Omental fat pad (tissue), 4 donors: ENCODE measurements around the gene S100A4. TPM values are rescaled to one million over a fixed set of nuclear protein-coding genes. Genes with fewer than 3 reads are reported as not detected.

Experiments used
- ATAC-seq: fragments of 150-250 bp; one replicate; pipeline ENCODE4 v1.9.1; 2016; ENCODE audit warnings: mild to moderate bottlenecking, moderate library complexity; ENCODE audit not compliant: low FRiP score
- DNase-seq: peaks from one replicate; pipeline ENCODE4 v3.0.0-alpha.2; 2019; ENCODE audit warnings: low spot score
- total RNA-seq, 4 donors: library from RNA; depleted of rRNA; stranded (reverse); fragments of >200 nt; gene quantifications; one replicate each; pipeline ENCODE4 v1.1.0, GENCODE V29; 2016
- TF ChIP-seq, protein P1 (sequence below), 3 donors: fragments of 450-650 bp; IDR thresholded peaks; one replicate each; pipeline ENCODE4 v1.5.1; 2016 to 2017; ENCODE audit warnings: antibody characterized with exemption in 3 of 3, mild to moderate bottlenecking in 3 of 3, moderate library complexity in 2 of 3

Gene S100A4
- total RNA-seq, 4 donors from 2014 or later, result 323 to 723 (median 337) TPM

DNA sequence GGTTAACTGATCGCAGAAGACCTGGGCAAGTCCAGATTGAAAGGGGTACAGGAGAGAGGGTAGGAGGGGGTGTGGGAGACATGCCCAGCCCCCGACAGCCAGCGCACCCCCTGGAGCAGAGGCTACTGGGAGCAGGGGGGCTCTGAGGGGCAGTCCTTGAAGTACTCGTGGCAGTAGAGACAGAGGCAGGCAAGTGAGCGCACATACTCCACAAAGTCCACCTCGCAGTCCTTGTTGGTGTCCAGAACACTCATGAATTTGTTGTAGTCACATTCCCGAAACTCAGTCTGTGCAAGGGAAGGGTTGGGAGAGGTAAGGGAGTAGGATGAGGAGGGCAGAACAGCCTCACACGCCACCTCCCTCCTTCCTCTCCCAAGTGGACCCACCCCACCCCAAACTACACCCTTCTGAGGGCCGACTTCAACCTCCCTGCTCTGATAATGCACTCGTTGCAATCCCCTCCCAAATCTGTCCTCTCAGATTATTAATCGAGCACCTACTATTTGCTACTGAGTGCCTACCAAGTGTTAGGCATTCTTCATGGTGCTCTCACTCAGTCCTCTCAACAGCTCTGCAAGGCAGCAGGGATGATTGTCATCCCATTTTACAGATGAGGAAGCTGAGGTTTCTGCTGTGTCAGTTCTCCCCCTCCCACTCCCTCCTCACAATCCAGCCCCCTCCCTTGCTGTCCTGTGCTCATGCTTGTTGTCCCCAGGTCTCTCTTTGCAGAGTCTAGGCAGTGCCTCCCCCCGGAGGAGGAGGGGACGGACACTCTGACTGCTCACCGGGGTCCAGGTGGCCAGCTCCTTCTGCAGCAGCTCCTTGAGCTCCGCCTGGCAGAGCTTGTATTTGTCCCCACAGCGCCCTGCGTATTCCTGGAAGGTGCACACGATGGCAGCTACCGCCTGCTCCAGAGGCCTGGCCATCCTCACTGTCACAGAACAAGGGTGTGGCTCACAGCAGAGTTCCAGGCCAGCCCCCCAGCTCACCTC is 2.2 kb upstream of the S100A4 start:
- ATAC-seq, result no peak
- TF ChIP-seq, protein P1, sequence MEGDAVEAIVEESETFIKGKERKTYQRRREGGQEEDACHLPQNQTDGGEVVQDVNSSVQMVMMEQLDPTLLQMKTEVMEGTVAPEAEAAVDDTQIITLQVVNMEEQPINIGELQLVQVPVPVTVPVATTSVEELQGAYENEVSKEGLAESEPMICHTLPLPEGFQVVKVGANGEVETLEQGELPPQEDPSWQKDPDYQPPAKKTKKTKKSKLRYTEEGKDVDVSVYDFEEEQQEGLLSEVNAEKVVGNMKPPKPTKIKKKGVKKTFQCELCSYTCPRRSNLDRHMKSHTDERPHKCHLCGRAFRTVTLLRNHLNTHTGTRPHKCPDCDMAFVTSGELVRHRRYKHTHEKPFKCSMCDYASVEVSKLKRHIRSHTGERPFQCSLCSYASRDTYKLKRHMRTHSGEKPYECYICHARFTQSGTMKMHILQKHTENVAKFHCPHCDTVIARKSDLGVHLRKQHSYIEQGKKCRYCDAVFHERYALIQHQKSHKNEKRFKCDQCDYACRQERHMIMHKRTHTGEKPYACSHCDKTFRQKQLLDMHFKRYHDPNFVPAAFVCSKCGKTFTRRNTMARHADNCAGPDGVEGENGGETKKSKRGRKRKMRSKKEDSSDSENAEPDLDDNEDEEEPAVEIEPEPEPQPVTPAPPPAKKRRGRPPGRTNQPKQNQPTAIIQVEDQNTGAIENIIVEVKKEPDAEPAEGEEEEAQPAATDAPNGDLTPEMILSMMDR (IDR thresholded peaks at IDR 0.05), result no peak
- no peak for DNase-seq

DNA sequence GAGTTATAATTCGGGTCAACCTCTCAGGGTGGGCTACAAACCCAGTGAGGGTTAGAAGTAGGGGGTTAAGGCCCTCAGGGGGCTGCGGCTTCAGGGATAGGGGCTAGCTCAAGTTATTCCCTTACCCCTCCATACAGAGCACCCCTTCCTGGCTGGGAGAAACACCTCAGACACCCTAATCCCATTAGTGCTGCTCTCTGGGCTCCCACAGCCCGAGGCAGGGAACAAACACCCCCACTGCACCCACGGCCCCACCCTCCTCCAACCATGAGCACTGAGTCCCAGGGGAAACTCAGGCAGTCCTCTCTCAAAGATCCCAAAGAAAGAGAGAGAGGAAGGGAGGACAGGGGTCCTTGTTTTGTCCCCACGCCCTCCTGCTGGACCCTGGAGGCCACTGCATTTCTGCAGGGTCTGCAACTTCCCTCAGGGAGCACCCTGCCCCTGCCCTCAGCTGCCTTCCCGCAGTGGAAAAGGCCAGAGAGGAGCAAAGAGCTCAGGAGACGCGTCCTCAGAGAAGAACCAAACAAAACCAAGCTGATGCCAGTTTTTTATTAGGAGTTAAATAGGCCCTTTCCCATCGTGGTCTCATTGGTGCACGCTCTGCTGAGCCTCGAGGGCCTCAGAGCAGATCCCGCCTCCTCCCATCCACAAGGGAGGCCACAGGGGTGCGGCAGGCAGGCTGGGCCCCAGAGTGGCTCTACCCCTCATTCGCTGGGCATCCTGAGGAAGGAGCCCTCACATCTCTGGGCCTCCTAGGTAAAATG is 1.4 kb upstream of the S100A4 start:
- TF ChIP-seq, protein P1 (IDR thresholded peaks at IDR 0.05), result no peak
- ATAC-seq (no peak), DNase-seq (no peak)

DNA sequence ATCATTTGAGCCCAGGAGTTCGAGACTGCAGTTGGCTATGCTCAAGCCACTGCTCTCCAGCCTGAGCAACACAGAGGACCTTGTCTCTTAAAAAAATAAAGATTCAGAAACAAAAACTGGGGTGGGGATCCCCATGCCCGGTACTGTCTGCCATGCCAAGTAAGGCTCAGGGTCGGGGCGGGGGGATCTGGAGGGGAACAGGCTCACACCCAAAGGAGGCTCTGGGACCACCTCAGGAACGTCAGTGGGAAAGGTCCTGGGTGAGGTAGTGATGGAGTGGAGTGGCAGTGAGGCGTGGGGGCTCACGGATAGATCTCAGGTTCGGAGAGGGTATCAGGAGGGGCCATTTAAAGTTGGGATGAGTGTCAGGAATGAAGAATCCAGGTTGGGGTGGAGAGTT is 765 bp upstream of the S100A4 start:
- no peak for DNase-seq
- TF ChIP-seq, protein P1 (IDR thresholded peaks at IDR 0.05), result no peak
- no peak for ATAC-seq

DNA sequence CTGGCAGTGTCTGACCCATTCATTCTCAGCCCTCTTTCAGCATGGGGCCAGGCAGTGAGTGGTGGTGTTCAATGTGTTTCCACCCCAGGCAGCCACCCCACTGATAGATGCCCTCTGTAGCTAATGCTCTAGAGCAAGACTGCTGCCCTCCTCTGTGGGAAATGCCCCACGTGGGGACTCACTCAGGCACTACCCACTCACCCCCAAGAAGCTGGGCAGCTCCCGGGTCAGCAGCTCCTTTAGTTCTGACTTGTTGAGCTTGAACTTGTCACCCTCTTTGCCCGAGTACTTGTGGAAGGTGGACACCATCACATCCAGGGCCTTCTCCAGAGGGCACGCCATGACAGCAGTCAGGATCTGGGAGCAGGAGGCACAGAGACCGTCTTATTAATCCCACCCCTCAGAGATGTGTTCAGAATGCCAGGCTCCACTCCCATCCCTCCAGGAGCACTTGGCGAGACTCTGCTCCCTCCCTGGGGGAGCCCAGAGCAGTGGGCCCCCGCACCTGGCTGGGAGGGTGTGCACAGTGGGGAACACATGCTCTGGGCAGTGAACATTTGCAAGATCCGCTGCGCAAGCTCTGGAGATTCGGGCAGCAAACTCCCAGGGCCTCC is 1.0 kb downstream of the S100A4 start:
- TF ChIP-seq, protein P1 (IDR thresholded peaks at IDR 0.05), result no peak
- DNase-seq, result no peak
- ATAC-seq, result peak; percentile 1

DNA sequence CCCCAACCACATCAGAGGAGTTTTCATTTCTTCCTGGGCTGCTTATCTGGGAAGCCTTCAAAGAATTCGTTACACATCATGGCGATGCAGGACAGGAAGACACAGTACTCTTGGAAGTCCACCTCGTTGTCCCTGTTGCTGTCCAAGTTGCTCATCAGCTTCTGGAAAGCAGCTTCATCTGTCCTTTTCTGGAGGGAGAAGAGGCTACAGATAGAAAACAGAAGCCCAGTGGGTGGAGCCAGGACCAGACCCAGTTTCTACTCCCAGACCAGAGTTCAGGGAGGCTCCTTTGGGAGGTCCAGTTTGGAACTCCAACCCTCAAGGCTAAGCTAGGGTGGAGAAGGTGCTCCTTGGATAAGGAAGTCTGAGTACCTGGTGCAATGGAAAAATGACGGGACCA is 1.9 kb downstream of the S100A4 start:
- no peak for DNase-seq
- TF ChIP-seq, protein P1 (IDR thresholded peaks at IDR 0.05), result no peak
- no peak for ATAC-seq

DNA sequence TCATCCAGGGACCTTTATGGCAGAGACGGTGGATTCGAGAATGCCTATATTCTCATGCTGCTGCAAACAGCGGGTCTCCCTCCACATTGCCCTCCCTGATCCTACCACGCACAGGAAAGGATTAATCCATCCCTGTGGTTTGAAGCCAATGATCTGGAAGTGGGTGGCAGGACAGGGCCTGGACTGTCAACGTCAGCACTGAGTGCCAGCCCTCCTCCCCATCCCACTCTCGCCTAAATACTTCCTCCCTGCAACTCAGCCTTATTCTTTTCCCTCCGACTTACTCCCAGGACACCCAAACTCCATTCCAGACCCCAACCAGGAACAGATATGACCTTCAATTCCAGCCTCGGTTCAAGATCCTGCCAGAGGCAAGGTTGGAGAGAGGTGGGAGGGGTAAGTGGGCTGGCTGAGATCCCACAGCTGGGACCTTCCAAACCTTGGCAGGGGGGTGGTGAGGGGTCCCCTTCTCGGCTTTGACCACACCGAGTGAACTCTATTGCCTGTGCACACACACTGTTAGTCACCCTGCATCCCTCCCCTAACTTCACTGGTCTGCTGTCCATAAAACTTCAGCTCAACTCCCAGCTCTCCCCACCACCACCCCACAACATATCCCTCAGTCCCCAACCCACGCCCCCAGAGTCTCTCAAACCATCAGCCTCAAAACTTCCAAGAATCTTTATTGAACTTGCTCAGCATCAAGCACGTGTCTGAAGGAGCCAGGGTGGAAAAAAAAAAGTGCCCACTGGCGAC is 2.5 kb downstream of the S100A4 start:
- DNase-seq (no peak), ATAC-seq (no peak)
- TF ChIP-seq, protein P1 (IDR thresholded peaks at IDR 0.05), result no peak
